M059J (cell line): ENCODE data around the gene VCAN. TPM values are rescaled to one million over a fixed set of nuclear protein-coding genes. Genes with fewer than 3 reads are reported as not detected.
A peak's percentile ranks its signal among the peaks of the same experiment; 100 is the strongest.

Source experiments
- DNase-seq: peaks from one replicate; pipeline ENCODE4 v3.0.0-alpha.2; 2012; ENCODE audit warnings: low read depth
- total RNA-seq: library from RNA; depleted of rRNA; stranded (reverse); fragments of >200 nt; shearing (Covaris generic); gene quantifications from 2 replicates; pipeline ENCODE4 v1.2.3, GENCODE V29; 2014

The VCAN gene
- total RNA-seq, 1 experiment from 2014 or later = 84.4 TPM

GRCh38 chr5:83530193-83530592 is 58.6 kb downstream of the VCAN start:
- DNase-seq = peak; percentile 30

- no peak for DNase-seq
Measured at GRCh38 chr5:83531661-83532060, 60.1 kb downstream of the VCAN start.

- DNase-seq = no peak
Measured at GRCh38 chr5:83538786-83539462, 67.4 kb downstream of the VCAN start.

GRCh38 chr5:83539463-83539790 is 67.9 kb downstream of the VCAN start:
- DNase-seq = no peak

- no peak for DNase-seq
Measured at GRCh38 chr5:83540105-83540504, 68.6 kb downstream of the VCAN start.

GRCh38 chr5:83540783-83541182 is 69.2 kb downstream of the VCAN start:
- DNase-seq = no peak

- DNase-seq = no peak
Measured at GRCh38 chr5:83542839-83543238, 71.3 kb downstream of the VCAN start.

GRCh38 chr5:83543898-83544297 is 72.4 kb downstream of the VCAN start:
- DNase-seq = no peak

GRCh38 chr5:83547161-83547560 is 75.6 kb downstream of the VCAN start:
- DNase-seq = peak; percentile 54

GRCh38 chr5:83547889-83548288 is 76.3 kb downstream of the VCAN start:
- no peak for DNase-seq

GRCh38 chr5:83548581-83548980 is 77.0 kb downstream of the VCAN start:
- DNase-seq = no peak

GRCh38 chr5:83549076-83549475 is 77.5 kb downstream of the VCAN start:
- DNase-seq = no peak

GRCh38 chr5:83549674-83550073 is 78.1 kb downstream of the VCAN start:
- no peak for DNase-seq

- DNase-seq = peak; percentile 54
Measured at GRCh38 chr5:83551821-83552220, 80.3 kb downstream of the VCAN start.

GRCh38 chr5:83552275-83552674 is 80.7 kb downstream of the VCAN start:
- peak; percentile 34 for DNase-seq

- DNase-seq = no peak
Measured at GRCh38 chr5:83553000-83553486, 81.5 kb downstream of the VCAN start.

- DNase-seq = no peak
Measured at GRCh38 chr5:83554133-83554532, 82.6 kb downstream of the VCAN start.

GRCh38 chr5:83554686-83555085 is 83.1 kb downstream of the VCAN start:
- peak; percentile 68 for DNase-seq

- DNase-seq = no peak
Measured at GRCh38 chr5:83555263-83555662, 83.7 kb downstream of the VCAN start.

GRCh38 chr5:83556190-83556589 is 84.6 kb downstream of the VCAN start:
- DNase-seq = no peak

GRCh38 chr5:83559118-83559785 is 87.7 kb downstream of the VCAN start:
- no peak for DNase-seq

- no peak for DNase-seq
Measured at GRCh38 chr5:83562071-83562606, 90.6 kb downstream of the VCAN start.
